IPS-NIHi7 (cell line): ENCODE data around the gene PAEP.

Source experiments
- DNase-seq: peaks from one replicate; pipeline ENCODE4 v3.0.0; 2012; ENCODE audit warnings: mixed read lengths; ENCODE audit errors: extremely low spot score

PAEP gene

GRCh38 chr9:135613946-135614805 lies 52.6 kb downstream of the PAEP start:
- no peak for DNase-seq

GRCh38 chr9:135614821-135615665 lies 53.5 kb downstream of the PAEP start:
- DNase-seq = no peak

- DNase-seq = no peak
Measured at GRCh38 chr9:135615666-135616618, 54.4 kb downstream of the PAEP start.
